Activated T-helper 1 cell treated with anti-CD3 and anti-CD28 coated beads, Interleukin-2, amount 50 U/mL, for 16 hours (primary cell): Measurements from ENCODE around the gene CRACR2A.

Experiments used
- DNase-seq, 2 donors: peaks; one replicate each; pipeline ENCODE4 v3.0.0-alpha.2; 2020; ENCODE audit warnings: low read depth in 1 of 2, low spot score in 1 of 2

Gene CRACR2A

DNA sequence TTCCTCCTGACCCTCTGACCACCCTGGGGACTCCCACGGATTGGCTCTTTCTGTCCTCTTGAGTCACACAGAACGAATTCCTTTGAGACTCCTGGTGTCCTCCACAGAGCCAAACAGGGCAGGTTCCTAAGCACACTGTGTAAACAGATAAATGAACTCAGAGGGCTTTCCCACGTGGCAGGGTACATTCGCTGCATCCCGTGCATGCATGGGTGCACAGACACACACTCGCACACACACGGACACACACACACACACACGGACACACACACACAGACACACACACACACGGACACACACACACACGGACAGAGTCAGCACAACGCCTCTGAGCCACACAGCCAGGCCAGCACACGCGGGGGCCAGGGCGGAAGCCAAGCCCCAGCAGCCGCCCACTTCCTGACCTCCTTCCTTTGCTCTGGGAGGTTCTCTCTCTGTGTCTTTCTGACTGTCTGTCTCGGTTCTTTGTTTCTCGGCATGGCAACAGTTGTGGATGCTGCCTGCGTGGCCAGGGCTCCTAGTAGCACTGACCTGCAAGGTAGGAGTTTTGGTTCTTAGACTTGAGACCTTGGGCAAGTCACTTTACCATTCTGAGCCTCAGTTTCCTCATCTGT, 706 bp downstream of the CRACR2A start:
- DNase-seq: peak; percentile 37 to 42

DNA sequence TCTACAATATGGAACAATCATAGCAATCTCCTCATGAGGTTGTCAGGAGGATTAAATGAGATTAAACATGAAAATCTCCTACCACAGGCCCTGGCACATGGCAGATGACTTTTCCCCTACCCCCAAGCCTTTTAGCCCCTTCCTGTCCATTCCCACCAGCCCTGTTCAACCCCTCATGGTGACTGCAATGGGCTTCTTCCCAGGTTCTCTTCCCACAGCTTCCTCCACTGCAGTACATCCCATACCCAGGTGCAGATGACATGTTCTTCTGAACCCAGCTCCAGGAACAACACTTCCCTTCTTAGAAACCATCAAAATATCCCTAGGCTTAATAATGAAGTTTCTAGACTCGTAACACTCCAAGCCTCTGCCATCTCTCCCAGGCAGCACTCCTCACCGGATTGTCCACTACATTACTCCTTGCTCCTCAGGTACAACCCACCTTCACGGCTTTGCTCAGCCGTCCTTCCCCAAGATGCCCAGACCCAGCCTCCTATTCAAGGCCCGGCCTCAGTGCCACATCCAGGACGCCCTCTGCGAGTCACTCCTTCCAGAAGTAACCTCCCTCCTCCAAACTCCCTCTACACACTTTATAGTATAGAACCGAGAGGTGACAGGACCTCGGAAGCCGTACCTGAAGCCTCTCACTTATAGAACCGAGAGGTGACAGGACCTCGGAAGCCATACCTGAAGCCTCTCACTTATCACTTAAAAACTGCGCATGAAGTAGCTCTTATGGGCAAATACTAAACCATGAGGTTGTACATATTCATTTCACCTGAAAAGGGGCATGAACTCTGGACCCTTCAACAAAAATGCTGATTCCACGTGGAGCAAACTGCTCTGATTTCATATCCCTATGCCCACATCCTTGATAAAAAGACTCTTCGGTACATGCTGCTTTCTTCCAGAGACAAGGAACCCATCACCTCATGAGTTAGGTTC, 1.5 kb downstream of the CRACR2A start:
- DNase-seq: no peak

DNA sequence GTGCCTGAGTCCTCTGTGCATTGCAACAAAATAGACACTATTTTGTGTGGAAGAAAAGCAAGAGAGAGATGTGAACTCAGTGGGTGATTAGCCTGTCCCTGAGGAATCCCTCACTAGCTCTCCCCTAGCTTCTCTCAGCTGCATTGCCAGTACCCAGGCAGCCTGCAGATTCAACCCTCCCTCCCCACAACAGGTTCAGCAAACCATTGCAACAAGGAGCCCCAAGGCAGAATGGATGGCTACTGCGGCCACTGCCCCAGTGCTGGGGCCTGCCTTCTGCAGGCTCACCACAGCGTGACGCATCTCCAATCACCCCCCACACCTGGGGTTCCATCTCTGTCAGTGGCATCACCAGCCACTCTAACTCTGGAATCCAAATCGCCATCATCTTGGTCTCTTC, 2.3 kb downstream of the CRACR2A start:
- DNase-seq: no peak

DNA sequence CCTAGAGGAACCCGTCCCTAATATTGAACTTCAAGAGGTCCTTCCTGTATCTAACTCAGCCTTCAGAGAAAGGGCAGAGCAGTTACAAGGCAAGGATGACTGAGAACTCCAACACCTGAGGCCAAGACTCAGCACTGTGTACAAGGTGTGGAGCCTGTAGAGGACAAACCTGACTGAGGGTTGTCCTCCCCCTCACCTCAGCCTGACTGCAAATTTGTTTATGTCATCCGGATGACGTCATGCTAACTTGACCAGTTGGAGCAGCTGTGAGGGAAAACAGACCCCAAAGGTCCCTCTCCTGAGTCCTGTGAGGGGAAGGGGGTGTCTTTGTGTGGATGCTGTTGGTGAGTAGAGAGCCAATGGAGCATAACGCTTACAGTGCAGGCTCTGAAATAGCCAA, 4.3 kb downstream of the CRACR2A start:
- DNase-seq: no peak

DNA sequence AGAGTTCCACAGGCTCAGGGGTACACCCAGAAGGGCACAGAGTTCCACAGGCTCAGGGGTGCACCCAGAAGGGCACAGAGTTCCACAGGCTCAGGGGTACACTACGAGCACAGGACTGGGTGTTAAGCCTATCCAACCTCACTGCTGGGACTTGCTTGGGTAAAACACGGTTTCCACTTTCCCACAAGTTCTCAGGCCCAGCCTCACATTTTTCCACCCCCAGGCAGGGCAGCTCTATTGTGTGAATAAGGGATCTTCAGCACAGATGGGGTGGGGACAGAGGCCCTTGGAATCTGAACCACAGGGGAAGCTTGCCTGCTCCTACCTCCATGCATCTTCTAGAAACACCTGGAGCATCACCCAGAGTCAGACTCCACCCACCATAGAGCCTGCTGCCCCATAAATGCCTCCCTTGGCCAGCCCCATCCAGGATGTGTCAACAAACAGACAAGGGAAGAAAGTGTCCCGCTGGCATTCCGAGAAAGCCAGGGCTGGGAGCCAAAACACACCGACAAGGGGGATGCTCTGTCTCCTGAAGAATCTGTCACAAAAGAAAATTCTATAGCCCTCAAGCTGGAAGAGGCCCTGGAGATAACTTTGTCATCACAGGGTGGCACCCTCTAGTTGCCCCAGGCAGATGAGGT, 4.8 kb downstream of the CRACR2A start:
- DNase-seq: no peak

DNA sequence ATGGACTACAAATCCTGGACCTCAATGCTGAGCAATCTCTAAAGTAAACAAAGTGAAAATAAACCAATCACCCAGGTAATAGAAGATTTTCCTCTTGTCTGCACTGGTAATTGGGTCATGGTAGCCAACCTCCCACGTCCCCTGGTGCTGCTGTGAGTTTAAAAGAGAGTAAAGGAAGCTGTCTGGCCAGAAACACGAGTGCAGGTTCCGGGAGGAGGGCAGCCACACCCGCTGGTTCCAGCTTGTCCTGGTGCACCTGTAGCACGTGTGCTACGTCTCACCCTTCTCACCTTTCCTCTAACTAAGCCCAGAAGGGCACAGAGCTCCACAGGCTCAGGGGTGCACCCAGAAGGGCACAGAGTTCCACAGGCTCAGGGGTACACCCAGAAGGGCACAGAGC, 5.4 kb downstream of the CRACR2A start:
- DNase-seq: no peak

DNA sequence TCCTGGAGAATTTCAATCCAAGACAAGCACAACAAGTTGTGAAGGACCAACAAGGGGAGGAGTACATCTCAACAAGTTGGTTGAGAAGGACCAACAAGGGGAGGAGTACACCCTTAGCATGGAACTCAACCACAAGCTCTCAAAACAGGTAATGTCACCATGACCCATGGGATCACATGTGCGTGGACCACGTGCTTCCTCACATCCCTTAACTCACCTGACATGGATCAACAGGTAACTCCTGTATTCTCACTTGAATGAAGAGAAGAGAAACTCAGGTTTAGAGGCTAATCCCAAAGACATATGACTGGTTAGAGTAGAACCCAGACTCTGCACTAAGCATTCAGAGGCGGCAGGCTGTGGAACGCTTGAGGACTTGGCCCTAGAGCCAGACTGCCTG, 6.2 kb downstream of the CRACR2A start:
- no peak for DNase-seq

DNA sequence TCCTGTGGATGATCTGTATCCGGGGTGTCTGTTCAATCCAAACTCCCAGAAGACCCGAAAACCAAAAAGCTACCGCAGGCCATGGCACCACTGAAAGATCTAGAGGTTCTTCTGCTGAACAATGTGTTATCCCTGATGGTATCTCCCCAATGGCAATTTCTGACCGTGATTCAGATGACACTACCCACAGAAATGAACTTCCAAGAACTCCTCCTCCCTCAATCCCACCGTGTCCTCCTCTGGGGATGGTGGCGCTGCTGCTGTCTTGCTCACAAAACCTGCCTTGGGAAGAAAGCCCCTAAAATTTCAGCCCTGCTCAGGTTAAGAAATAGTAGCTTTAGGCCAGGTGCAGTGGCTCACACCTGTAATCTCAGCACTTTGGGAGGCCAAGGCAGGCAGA, 7.8 kb downstream of the CRACR2A start:
- DNase-seq: no peak

DNA sequence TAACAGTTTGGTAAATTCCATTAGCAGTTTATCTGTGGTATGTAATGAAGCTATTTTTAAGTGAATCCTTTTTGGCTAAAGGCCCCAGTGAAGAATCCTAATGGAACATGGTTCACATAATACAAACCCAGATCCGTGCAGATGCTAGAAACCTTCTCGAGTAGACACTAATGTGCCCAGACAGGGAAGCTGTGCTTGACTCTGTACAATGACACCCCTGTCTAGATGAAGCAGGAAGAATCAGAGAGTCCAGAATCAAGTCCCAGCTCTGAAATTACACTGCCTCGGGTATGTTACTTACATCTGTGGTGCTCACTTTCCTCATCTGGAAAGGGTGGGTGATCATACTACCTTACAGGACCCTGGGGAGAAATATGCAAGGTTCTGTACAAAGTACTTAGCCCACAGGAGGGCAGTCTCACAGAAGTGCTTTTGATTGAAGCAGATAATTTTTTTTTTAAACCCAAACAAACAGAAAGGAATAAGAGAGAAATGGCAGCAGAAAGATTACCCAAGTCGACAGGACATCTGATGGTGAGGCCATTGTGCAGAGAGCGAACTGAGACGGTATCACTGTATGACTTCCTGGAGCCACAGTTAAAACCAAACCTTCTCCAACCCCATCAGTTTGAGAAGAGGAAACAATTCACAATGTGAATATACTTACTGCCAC, 8.5 kb downstream of the CRACR2A start:
- no peak for DNase-seq

DNA sequence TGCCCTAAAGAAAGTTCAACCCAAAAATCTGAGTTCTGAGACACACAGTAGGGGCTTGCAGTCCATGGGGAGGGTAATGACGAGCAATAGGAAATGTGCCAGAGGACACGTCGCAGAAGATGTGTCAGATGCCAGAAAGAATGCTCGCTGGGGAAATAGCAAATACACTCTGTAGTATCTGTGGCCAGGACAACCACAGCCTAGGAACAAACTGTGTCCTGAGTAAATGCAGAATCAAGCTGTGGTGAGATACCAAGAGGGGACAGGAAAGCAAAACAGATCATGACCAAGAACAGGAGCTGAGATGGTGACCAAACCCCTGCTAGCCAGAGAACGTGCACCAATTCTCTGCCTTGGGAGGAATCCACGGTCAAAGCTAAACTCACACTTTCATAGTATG, 9.1 kb downstream of the CRACR2A start:
- no peak for DNase-seq

DNA sequence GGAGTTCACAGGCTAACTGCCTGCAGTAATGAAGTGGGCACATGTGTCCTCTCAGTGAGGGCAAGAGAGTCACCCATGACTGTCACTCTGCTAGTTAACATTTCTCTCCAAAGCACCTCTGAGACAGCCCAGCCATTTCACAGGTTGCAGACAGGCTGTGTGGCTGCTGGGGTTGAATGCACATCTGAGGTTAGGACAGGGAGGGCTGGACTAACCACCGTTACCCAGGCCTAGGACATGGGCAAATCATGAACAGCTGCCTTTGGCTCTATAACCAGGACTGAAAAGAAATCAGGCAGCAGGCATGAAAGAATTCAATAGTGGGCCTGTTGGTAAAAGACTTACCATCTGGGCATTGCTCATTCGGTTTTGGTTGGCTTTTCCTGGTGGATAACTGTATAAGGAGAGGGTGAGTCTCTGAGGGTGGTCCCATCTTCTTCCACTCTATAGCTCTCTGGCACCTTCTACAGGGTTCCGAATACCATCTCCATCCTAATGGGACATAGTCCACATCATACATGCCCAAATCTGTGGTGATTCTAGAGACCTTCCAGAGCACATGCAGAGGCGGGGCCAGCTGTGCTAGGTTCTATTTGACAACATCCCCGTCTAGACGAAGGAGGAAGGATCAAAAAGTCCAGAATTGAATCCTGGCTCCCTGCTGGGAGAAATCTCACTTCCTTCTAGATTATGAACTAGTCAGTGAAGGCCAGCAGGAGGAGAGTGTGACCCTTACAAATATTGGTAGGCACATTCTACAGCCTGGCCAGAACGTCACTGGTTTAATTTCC, 10.8 kb downstream of the CRACR2A start:
- DNase-seq: no peak

DNA sequence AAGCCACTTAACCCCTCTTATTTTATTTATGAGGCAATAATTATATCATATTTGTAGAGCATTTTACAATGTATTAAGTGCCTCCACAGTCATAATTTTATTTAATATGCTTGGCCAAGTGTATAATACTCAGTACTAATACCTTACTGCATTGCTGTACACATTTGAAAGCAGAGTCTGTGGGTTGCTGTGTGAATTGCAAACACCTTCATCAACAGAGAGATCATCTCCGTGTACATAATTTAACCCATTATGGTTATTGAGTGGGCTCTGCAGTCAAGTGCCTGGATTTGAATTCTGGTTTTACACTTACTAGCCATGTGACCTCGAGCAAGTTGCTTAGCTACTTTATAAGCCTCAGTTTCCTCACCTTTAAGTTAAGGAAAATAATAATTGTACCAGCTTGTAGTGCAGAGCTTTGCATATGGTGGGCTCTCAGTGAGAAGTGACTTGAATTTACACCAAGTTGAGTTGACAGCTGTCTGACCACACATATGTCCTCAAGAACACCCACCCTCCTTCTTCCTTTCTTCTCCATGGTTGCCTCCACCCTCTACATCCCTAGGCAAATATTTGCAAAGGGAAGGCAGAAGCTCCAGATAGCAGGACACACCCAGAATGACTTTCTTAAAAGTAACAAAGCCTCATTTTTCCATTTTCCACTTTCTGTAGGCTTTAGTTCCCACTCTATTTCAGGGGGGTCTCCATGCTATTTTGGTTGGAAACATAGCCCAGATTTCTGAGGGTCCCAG, 12.3 kb downstream of the CRACR2A start:
- DNase-seq: no peak

DNA sequence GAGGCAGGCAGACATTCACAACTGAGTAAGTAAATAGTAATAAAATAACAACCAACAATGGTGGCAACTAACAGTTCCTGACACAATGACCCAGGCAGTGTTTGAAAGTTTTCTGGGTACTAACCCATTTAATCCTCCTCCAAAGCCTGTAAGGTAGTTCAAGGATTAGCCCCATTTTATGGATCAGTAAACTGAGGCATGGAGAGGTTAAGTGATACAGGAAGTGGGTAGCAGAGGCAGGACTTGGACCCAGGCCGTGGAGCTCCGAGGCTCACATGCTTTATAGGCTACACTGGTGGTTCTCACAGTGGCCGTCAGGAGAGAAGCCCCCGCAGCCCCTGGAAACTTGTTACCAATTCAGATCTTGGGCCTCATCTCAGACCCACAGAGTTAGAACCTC, 17.5 kb downstream of the CRACR2A start:
- no peak for DNase-seq

DNA sequence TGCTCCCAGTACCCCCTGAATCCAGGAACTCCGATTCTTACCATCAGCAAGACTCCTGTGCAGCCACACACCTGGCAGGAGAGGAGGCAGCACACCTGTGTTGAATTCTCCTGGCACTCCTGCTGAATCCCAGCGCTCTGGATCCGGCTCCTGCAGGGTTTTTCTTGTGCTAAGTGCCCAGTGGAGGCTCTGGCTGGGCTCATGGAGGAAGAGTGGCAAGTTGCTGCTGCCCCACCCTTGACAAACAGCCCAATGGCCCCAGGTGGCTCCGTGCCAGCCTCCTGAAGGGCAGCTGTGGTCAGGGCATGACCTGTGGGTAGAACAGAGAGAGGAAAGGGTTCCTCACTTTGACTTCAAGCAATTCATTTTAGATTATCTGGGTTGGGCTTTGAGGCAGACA, 20.0 kb downstream of the CRACR2A start:
- no peak for DNase-seq

DNA sequence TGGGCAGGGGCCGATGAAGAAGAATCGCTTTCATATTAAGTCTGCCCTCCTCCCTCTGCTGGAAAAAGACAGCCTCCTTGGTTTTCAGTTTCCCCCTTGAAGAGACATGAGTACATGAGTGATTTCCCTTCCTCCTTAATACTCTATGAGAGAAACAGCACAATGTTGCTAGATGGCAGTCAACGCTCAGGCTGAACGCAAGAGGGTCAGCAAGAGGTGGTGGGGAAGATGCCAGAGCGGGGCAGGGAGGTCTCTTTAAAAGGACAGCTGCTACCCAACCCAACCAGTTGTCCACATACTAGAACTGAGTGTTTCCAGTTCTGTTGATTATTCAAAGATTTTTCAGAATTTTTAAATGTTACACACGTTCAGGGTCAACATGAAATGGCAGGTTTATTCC, 22.8 kb downstream of the CRACR2A start:
- no peak for DNase-seq

DNA sequence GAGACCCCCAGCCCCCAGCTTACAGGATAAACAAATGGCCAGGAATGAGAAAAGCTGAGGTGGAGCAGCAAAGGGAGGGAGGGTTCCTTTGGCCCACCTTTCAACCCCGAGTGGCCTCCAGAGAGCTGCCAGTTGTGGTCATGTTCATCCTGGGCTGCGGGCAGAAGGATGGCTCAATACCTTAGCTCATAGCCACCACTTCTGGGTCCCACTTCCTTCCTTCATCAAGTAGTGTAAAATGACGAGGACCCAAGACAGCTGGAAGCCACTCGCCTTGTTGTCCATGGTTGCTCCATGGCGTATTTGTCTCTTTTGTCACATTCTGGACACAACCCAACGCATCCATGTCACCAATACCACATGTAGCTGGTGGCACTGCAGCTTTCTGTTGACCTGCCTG, 24.2 kb downstream of the CRACR2A start:
- DNase-seq: no peak

DNA sequence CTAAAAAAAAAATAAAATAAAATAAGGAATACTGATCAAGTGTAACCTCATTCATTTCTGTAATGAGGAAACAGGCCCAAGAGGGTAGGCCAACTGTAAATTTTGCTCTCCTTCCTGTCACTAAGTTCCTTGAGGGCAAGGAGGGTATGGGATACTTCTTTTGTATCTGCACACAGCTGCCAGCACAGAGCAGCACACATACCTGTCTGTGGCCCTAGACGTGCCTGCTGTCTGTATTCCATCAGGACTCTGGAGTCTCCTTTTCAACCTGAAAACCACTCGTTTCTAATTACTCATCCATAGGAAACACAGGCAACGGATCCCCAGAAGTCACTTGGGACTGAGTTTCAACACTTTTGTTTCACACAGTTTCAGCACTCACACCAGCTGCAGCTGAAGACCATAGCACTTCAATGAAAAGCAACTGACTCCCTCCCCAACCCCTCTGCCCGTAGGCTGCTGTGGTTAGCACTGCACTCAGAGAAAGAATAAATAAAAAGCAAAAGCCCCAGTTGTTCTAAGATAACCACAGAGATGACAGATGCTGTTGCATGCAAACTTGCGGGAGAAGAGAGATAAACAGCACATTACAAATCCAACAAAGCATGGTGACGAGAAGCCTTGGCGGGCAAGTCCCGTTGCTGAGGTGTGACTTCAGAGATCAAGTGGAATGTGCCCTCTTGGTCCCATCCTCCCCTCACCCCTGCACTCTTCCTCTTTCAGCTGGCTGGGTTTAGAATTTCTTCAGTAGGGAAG, 24.9 kb downstream of the CRACR2A start:
- DNase-seq: no peak

DNA sequence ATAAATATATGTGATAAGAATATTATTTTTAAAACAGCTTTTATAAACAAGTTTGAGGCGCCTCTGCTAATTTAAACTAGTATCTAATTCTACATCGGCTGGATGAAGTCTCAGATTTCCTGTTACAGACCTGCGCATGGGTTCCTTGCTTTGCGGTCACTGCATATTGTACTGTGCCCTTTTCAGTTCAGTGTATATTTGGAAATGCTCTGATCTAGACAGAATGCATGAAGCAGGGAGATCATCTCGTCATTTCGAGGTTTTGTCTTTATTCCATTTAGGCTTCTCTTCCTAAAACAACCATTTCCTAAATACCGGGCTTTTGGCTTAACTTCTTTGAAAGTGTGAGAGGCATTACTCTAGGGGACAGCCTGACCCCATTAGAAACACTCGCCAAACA, 25.6 kb downstream of the CRACR2A start:
- no peak for DNase-seq

DNA sequence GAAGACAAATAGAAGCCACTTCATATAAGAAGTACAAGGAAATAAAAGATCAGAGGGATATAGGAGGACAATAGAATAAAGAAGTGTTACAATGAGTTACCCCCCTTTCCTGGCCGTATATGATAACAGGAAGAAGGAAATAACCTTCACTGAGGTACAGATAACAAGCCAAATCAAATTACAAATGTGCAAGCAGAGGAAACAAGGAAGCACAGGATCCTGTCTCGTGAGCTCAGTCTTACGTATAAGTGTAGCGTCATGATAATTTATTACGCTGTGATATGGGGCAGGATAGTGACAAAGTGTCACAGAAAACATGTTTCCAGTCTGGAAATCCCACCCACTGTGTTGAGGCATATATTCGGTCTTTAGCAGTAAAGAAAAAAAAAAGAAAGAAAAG, 26.5 kb downstream of the CRACR2A start:
- DNase-seq: no peak
